ENCODE results near the gene RNF224.
A peak's percentile ranks its signal among the peaks of the same experiment; 100 is the strongest.

The RNF224 gene

GRCh38 chr9:137273611-137274320, 46.5 kb downstream of the RNF224 start:
- ATAC-seq (no peak), DNase-seq (no peak)

GRCh38 chr9:137275203-137275587, 47.9 kb downstream of the RNF224 start:
- DNase-seq (no peak), ATAC-seq (no peak)

GRCh38 chr9:137275588-137276472, 48.5 kb downstream of the RNF224 start:
- no peak for ATAC-seq
- DNase-seq = no peak

GRCh38 chr9:137276473-137277328, 49.4 kb downstream of the RNF224 start:
- no peak for DNase-seq
- no peak for ATAC-seq

GRCh38 chr9:137277329-137278041, 50.2 kb downstream of the RNF224 start, which contains the start of gene TOR4A:
Gene TOR4A (plus strand): TSS chr9:137277726. CDS start chr9:137278690, 964 bp downstream.
- ATAC-seq (peak; percentile 67), DNase-seq (peak; percentile 68)

- no peak for DNase-seq
- no peak for ATAC-seq
Observed at GRCh38 chr9:137278061-137278701, 50.9 kb downstream of the RNF224 start.
